Suprapubic skin (tissue), 4 donors: ENCODE data around the gene FAM78B. TPM values are rescaled to one million over a fixed set of nuclear protein-coding genes. Genes with fewer than 3 reads are reported as not detected.

Experiments
- DNase-seq, 2 donors: peaks; one replicate each; pipeline ENCODE4 v3.0.0-alpha.2; 2019; ENCODE audit warnings: low spot score in 2 of 2
- H3K27ac ChIP-seq: fragments of 200-600 bp; sonication (generic); one replicate; pipeline ENCODE4 v1.5.1; 2019
- H3K27me3 ChIP-seq: fragments of 200-600 bp; sonication (generic); one replicate; pipeline ENCODE4 v1.5.1; 2019
- H3K36me3 ChIP-seq: fragments of 200-600 bp; sonication (generic); one replicate; pipeline ENCODE4 v1.5.1; 2019
- H3K4me1 ChIP-seq: fragments of 200-600 bp; sonication (generic); one replicate; pipeline ENCODE4 v1.5.1; 2019
- H3K4me3 ChIP-seq: fragments of 200-600 bp; sonication (generic); one replicate; pipeline ENCODE4 v1.5.1; 2019; ENCODE audit warnings: mild to moderate bottlenecking
- H3K9me3 ChIP-seq: fragments of 200-600 bp; sonication (generic); one replicate; pipeline ENCODE4 v1.5.1; 2019
- CTCF ChIP-seq, 2 donors: fragments of 200-600 bp in 1 of 2; fragments of 450-650 bp in 1 of 2; sonication (generic) in 1 of 2; IDR thresholded peaks; one replicate each; pipeline ENCODE4 v1.5.1; 2016 to 2019; ENCODE audit warnings: antibody characterized with exemption in 2 of 2, mild to moderate bottlenecking in 1 of 2, moderate library complexity in 1 of 2
- EP300 ChIP-seq: sonication (generic); formaldehyde crosslinking; IDR thresholded peaks from one replicate; pipeline ENCODE4 v1.6.1; 2017; ENCODE audit warnings: antibody characterized with exemption
- POLR2A ChIP-seq, 2 donors: fragments of 450-650 bp; IDR thresholded peaks; one replicate each; pipeline ENCODE4 v1.6.1; 2017; ENCODE audit warnings: antibody characterized with exemption in 2 of 2, mild to moderate bottlenecking in 2 of 2, moderate library complexity in 2 of 2
- POLR2AphosphoS5 ChIP-seq, 3 donors: sonication (generic); formaldehyde crosslinking; IDR thresholded peaks; one replicate each; pipeline ENCODE4 v1.6.1; 2017; ENCODE audit warnings: antibody characterized with exemption in 3 of 3
- WGBS: methylation state at CpG from one replicate; pipeline ENCODE4 v1.1.5; 2018; 5-methylcytosine and 5-hydroxymethylcytosine counted together
- total RNA-seq, 4 donors: library from RNA; depleted of rRNA; stranded (reverse); fragments of >200 nt; gene quantifications; one replicate each; pipeline ENCODE4 v1.1.0, GENCODE V29; 2016

Gene FAM78B
- total RNA-seq, 4 donors from 2014 or later: 0.72 to 1.9 (median 1.3) TPM

GRCh38 chr1:166193057-166193698 is 26.4 kb upstream of the FAM78B start:
- no peak for DNase-seq
- no peak for TF ChIP-seq CTCF (IDR thresholded peaks at IDR 0.05)
- TF ChIP-seq POLR2A (IDR thresholded peaks at IDR 0.05): no peak
- TF ChIP-seq POLR2AphosphoS5 (IDR thresholded peaks at IDR 0.05): no peak
- TF ChIP-seq EP300: no peak
- Histone ChIP-seq H3K36me3 (no peaks in the 10 kb centered on the region), H3K9me3 (no peaks in the 10 kb centered on the region), H3K4me1 (no peaks in the 10 kb centered on the region), H3K27ac (no peak overlapping the region), H3K27me3 (no peaks in the 10 kb centered on the region), H3K4me3 (no peak overlapping the region)
- 51% methylated on average over 5 of the region's 5 CpGs for WGBS

- Histone ChIP-seq H3K27me3 (no peaks in the 10 kb centered on the region), H3K27ac (no peak overlapping the region), H3K9me3 (no peaks in the 10 kb centered on the region), H3K36me3 (no peaks in the 10 kb centered on the region), H3K4me3 (no peak overlapping the region), H3K4me1 (no peaks in the 10 kb centered on the region)
- DNase-seq: no peak
- 57% methylated on average over 4 of the region's 4 CpGs for WGBS
- TF ChIP-seq POLR2AphosphoS5 (IDR thresholded peaks at IDR 0.05): no peak
- no peak for TF ChIP-seq CTCF (IDR thresholded peaks at IDR 0.05)
- TF ChIP-seq EP300: no peak
- no peak for TF ChIP-seq POLR2A (IDR thresholded peaks at IDR 0.05)
Measured at GRCh38 chr1:166190400-166190799, 23.6 kb upstream of the FAM78B start.

- 61% methylated on average over 2 of the region's 2 CpGs for WGBS
Measured at GRCh38 chr1:166189126-166189525, 22.3 kb upstream of the FAM78B start.

GRCh38 chr1:166185526-166185925 is 18.7 kb upstream of the FAM78B start:
- H3K27ac ChIP-seq: no peak overlapping the region
- H3K4me1 ChIP-seq: no peaks in the 10 kb centered on the region
- 89% methylated on average over 4 of the region's 4 CpGs for WGBS
- no peak for DNase-seq
- no peaks in the 10 kb centered on the region for H3K9me3 ChIP-seq
- no peaks in the 10 kb centered on the region for H3K27me3 ChIP-seq
- no peaks in the 10 kb centered on the region for H3K36me3 ChIP-seq
- H3K4me3 ChIP-seq: no peak overlapping the region
- TF ChIP-seq POLR2AphosphoS5 (IDR thresholded peaks at IDR 0.05): no peak
- no peak for TF ChIP-seq CTCF (IDR thresholded peaks at IDR 0.05)
- TF ChIP-seq POLR2A (IDR thresholded peaks at IDR 0.05): no peak
- TF ChIP-seq EP300: no peak

More at GRCh38 chr1:166189126-166189525, 22.3 kb upstream of the FAM78B start:
- H3K36me3 ChIP-seq: no peaks in the 10 kb centered on the region
- TF ChIP-seq CTCF (IDR thresholded peaks at IDR 0.05) (no peak), EP300 (no peak), POLR2A (IDR thresholded peaks at IDR 0.05) (no peak), POLR2AphosphoS5 (IDR thresholded peaks at IDR 0.05) (no peak)
- no peaks in the 10 kb centered on the region for H3K9me3 ChIP-seq
- H3K4me3 ChIP-seq: no peak overlapping the region
- no peaks in the 10 kb centered on the region for H3K27me3 ChIP-seq
- no peak overlapping the region for H3K27ac ChIP-seq
- no peaks in the 10 kb centered on the region for H3K4me1 ChIP-seq
- no peak for DNase-seq

- Histone ChIP-seq H3K36me3 (no peaks in the 10 kb centered on the region), H3K4me1 (no peaks in the 10 kb centered on the region), H3K9me3 (no peaks in the 10 kb centered on the region), H3K27ac (no peak overlapping the region), H3K4me3 (no peak overlapping the region), H3K27me3 (no peaks in the 10 kb centered on the region)
- WGBS: 62% methylated on average over 6 of the region's 6 CpGs
- DNase-seq: no peak
- TF ChIP-seq EP300 (no peak), POLR2AphosphoS5 (IDR thresholded peaks at IDR 0.05) (no peak), CTCF (IDR thresholded peaks at IDR 0.05) (no peak), POLR2A (IDR thresholded peaks at IDR 0.05) (no peak)
Measured at GRCh38 chr1:166184897-166185296, 18.1 kb upstream of the FAM78B start.
